Neural crest cell (in vitro differentiated cells): Measurements from ENCODE around the gene USP38. TPM values are rescaled to one million over a fixed set of nuclear protein-coding genes. Genes with fewer than 3 reads are reported as not detected.

Source experiments
- DNase-seq: peaks from one replicate; pipeline ENCODE4 v3.0.0; 2021; ENCODE audit warnings: low read depth, mixed read lengths, low spot score
- H3K27ac Mint-ChIP-seq: one replicate; pipeline ENCODE4 v1.8.0; 2021; ENCODE audit warnings: mild to moderate bottlenecking, mixed read lengths; ENCODE audit not compliant: unreplicated experiment
- H3K27me3 Mint-ChIP-seq: 2 replicates; pipeline ENCODE4 v1.8.0; 2021; ENCODE audit warnings: low read depth, mild to moderate bottlenecking, mixed read lengths
- H3K36me3 Mint-ChIP-seq: 2 replicates; pipeline ENCODE4 v1.8.0; 2021; ENCODE audit warnings: low read depth, mild to moderate bottlenecking, mixed read lengths
- H3K4me1 Mint-ChIP-seq: 2 replicates; pipeline ENCODE4 v1.8.0; 2021; ENCODE audit warnings: mixed read lengths
- H3K4me3 Mint-ChIP-seq: one replicate; pipeline ENCODE4 v1.8.0; 2021; ENCODE audit warnings: mild to moderate bottlenecking, mixed read lengths
- H3K9me3 Mint-ChIP-seq: 2 replicates; pipeline ENCODE4 v1.8.0; 2021; ENCODE audit warnings: mixed read lengths
- long read RNA-seq: library from polyadenylated mRNA; unstranded; transcript quantifications from one replicate; pipeline ENCODE4 v2.0.0, GENCODE V29; 2020
- total RNA-seq: library from RNA; stranded (reverse); gene quantifications from 2 replicates; pipeline ENCODE4 v1.2.1, GENCODE V29; 2021
- TF ChIP-seq, protein P1 (sequence below): fragments of 200-600 bp; sonication (generic); conservative IDR thresholded peaks from 2 replicates; pipeline ENCODE4 v1.5.0; 2021; ENCODE audit warnings: antibody characterized with exemption, mild to moderate bottlenecking

The USP38 gene, protein sequence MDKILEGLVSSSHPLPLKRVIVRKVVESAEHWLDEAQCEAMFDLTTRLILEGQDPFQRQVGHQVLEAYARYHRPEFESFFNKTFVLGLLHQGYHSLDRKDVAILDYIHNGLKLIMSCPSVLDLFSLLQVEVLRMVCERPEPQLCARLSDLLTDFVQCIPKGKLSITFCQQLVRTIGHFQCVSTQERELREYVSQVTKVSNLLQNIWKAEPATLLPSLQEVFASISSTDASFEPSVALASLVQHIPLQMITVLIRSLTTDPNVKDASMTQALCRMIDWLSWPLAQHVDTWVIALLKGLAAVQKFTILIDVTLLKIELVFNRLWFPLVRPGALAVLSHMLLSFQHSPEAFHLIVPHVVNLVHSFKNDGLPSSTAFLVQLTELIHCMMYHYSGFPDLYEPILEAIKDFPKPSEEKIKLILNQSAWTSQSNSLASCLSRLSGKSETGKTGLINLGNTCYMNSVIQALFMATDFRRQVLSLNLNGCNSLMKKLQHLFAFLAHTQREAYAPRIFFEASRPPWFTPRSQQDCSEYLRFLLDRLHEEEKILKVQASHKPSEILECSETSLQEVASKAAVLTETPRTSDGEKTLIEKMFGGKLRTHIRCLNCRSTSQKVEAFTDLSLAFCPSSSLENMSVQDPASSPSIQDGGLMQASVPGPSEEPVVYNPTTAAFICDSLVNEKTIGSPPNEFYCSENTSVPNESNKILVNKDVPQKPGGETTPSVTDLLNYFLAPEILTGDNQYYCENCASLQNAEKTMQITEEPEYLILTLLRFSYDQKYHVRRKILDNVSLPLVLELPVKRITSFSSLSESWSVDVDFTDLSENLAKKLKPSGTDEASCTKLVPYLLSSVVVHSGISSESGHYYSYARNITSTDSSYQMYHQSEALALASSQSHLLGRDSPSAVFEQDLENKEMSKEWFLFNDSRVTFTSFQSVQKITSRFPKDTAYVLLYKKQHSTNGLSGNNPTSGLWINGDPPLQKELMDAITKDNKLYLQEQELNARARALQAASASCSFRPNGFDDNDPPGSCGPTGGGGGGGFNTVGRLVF
- 14.9 and 15.2 TPM in 2 replicates for total RNA-seq
- long read RNA-seq, full-length matches to known transcripts: 1 of 8 reads
- long read RNA-seq, partial matches to known transcripts: 4 of 8 reads
- long read RNA-seq, other reads (novel, unspliced or antisense): 3 of 8 reads

DNA sequence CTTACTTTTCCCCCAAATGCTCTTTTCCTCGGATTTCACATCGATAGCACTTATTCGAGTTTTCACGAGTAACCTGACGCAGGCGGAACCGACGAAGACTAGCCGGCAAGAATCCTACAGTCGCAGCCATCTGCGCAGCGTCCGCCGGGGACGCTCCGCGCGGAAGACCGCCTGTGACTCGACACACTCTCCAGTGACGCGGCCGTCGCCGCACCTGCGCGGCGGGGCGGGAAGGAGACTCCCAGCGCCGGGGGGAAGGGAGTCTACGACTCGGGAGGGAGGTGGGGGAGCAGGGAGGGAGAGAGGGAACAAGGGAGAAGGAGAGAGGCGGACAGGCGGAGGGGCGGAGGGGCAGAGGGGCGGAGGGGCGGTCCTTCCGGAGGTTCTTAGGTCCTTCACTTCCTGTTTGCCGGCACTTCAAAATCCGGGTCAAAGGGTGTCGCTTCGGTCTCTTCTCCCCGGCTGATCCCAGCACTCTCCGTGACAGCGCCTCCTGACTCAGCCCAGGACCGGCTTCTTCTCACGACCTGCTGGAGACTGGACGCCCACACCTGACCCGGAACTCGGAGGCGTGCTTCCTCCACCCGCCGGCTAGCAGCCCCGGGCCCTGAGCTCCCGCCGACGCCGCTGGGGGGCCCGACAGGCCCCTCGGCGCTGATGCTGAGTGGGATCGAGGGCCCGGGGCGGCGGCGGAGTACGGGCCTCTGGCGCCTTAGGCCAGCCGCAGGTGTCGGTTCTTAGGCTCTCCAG, at the start of gene USP38:
Gene USP38 (plus strand): TSS at position 415 of the 750 bp plus-strand sequence. CDS start 534 bp downstream, outside the sequence.
- DNase-seq: peak; percentile 75
- H3K4me3 Mint-ChIP-seq: peak within 1 kb of the TSS; percentile 93
- H3K27me3 Mint-ChIP-seq: no peaks in the 10 kb centered on the region
- H3K4me1 Mint-ChIP-seq: peaks cover 51% of the 10 kb centered on the region
- H3K9me3 Mint-ChIP-seq: peaks cover 5% of the 10 kb centered on the region
- peak within 1 kb of the TSS; percentile 99 for H3K27ac Mint-ChIP-seq
- TF ChIP-seq, protein P1, sequence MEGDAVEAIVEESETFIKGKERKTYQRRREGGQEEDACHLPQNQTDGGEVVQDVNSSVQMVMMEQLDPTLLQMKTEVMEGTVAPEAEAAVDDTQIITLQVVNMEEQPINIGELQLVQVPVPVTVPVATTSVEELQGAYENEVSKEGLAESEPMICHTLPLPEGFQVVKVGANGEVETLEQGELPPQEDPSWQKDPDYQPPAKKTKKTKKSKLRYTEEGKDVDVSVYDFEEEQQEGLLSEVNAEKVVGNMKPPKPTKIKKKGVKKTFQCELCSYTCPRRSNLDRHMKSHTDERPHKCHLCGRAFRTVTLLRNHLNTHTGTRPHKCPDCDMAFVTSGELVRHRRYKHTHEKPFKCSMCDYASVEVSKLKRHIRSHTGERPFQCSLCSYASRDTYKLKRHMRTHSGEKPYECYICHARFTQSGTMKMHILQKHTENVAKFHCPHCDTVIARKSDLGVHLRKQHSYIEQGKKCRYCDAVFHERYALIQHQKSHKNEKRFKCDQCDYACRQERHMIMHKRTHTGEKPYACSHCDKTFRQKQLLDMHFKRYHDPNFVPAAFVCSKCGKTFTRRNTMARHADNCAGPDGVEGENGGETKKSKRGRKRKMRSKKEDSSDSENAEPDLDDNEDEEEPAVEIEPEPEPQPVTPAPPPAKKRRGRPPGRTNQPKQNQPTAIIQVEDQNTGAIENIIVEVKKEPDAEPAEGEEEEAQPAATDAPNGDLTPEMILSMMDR: no peak
- H3K36me3 Mint-ChIP-seq: peaks cover 7% of the 10 kb centered on the region

DNA sequence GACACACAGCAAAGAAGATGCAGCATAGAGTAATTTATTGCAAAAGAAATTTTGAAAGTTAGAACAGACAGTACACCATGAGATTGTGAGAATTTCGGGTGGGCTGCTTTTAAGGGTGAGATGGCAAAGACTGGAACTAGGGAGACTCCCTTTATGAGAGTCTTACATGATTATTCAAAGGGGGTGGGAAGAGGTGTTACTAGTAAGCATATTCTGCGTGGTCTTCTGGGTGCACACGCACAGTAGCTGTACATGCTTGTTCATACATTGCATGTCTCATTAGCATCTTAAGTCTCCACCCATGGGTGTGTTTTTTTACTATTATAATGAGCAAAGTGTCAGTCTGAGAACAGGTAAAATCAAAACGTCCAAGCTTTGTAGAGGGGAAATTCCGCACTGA, 49.4 kb upstream of the USP38 start:
- H3K4me3 Mint-ChIP-seq: no peak overlapping the region
- TF ChIP-seq, protein P1: no peak
- H3K9me3 Mint-ChIP-seq: no peaks in the 10 kb centered on the region
- H3K27ac Mint-ChIP-seq: no peak overlapping the region
- H3K27me3 Mint-ChIP-seq: no peaks in the 10 kb centered on the region
- H3K4me1 Mint-ChIP-seq: no peaks in the 10 kb centered on the region
- no peak for DNase-seq
- no peaks in the 10 kb centered on the region for H3K36me3 Mint-ChIP-seq

DNA sequence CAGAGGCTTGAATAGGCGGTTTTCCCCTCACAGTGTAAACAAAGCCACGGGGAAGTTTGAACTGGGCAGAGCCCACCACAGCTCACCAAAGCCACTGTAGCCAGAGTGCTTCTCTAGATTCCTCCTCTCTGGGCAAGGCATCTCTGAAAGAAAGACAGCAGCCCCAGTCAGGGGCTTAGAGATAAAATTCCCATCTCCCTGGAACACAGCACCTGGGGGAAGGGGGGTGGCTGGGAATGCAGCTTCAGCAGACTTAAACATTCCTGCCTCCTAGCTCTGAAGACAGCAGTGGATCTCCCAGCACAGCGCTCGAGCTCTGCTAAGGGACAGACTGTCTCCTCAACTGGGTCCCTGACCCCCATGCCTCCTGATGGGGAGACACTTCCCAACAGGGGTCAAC, 44.0 kb upstream of the USP38 start:
- no peak overlapping the region for H3K27ac Mint-ChIP-seq
- peaks cover 12% of the 10 kb centered on the region for H3K36me3 Mint-ChIP-seq
- no peaks in the 10 kb centered on the region for H3K4me1 Mint-ChIP-seq
- no peak overlapping the region for H3K4me3 Mint-ChIP-seq
- peaks cover 12% of the 10 kb centered on the region for H3K9me3 Mint-ChIP-seq
- DNase-seq: no peak
- no peaks in the 10 kb centered on the region for H3K27me3 Mint-ChIP-seq
- TF ChIP-seq, protein P1: no peak

DNA sequence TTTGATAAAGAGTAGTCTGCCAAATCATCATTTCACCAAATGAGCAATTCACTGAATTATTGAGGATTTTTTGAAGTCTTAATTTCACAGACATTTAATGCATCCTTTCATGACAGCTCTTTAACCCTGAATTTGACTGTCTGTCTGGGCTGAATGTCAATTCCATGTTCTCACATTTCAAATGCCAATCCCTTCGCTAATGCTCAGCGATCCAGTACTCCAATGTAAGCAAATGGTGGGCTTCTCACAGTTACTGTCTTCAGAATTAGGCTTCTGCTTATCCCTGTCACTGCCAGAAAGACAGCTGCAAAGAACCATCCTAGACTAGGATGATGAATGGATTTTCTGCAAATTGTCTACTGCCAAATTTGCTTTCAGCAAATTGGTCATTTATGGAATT, 36.2 kb upstream of the USP38 start:
- Mint-ChIP-seq H3K27me3 (no peaks in the 10 kb centered on the region), H3K36me3 (peaks cover 33% of the 10 kb centered on the region), H3K4me1 (peaks cover 5% of the 10 kb centered on the region), H3K27ac (no peak overlapping the region), H3K9me3 (peaks cover 27% of the 10 kb centered on the region), H3K4me3 (no peak overlapping the region)
- TF ChIP-seq, protein P1: no peak
- no peak for DNase-seq

DNA sequence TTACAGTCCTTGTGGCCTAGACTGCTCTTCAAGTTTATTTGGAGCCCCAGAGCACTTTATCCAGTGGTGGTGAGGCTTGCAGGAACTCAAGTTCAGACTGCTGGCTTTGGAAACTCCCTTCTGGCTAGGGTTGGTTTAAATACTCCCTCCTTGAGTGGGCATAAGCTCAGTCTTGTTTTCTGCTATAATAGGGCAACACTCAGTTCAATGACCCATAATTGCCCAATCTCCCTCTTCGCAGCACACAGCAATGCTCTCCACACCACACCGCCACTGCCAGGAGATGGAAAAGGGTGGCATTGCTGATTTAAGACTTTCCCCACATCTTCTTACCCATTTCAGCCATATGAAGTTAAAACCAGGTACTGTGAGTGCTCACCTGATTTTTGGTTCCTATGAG, 27.9 kb upstream of the USP38 start:
- TF ChIP-seq, protein P1: no peak
- Mint-ChIP-seq H3K9me3 (peaks cover 20% of the 10 kb centered on the region), H3K27me3 (no peaks in the 10 kb centered on the region), H3K4me1 (no peaks in the 10 kb centered on the region), H3K27ac (no peak overlapping the region), H3K4me3 (no peak overlapping the region), H3K36me3 (peaks cover 30% of the 10 kb centered on the region)
- no peak for DNase-seq
